Activated CD4-positive, alpha-beta memory T cell treated with anti-CD3 and anti-CD28 coated beads for 36 hours (primary cell): Measurements from ENCODE around the gene OVOL1. TPM values are rescaled to one million over a fixed set of nuclear protein-coding genes. Genes with fewer than 3 reads are reported as not detected.

Experiments used
- CTCF ChIA-PET: fragments of 350-600 bp; sonication (Branson Sonifier 250); formaldehyde crosslinking; loops from one replicate; lab custom pipeline; 2021; ENCODE audit warnings: antibody characterized with exemption, inconsistent platforms; lab: Charles Lee
- POLR2A ChIA-PET: fragments of 350-600 bp; sonication (Branson Sonifier 250); formaldehyde crosslinking; loops from one replicate; lab custom pipeline; 2021; ENCODE audit warnings: antibody characterized with exemption; lab: Charles Lee
- DNase-seq: peaks from one replicate; pipeline ENCODE4 v3.0.0-alpha.2; 2020
- H3K27ac Mint-ChIP-seq: one replicate; pipeline ENCODE4 v1.8.0; 2021; ENCODE audit warnings: mixed read lengths
- H3K27me3 Mint-ChIP-seq: one replicate; pipeline ENCODE4 v1.8.0; 2021; ENCODE audit warnings: mixed read lengths
- H3K36me3 Mint-ChIP-seq: one replicate; pipeline ENCODE4 v1.8.0; 2021; ENCODE audit warnings: mixed read lengths
- H3K4me1 Mint-ChIP-seq: one replicate; pipeline ENCODE4 v1.8.0; 2021; ENCODE audit warnings: low read depth, mixed read lengths
- H3K4me3 Mint-ChIP-seq: one replicate; pipeline ENCODE4 v1.8.0; 2021; ENCODE audit warnings: mild to moderate bottlenecking, mixed read lengths
- H3K9me3 Mint-ChIP-seq: one replicate; pipeline ENCODE4 v1.8.0; 2021; ENCODE audit warnings: mixed read lengths
- intact Hi-C: fragments of 100-400 bp; cut with micrococcal nuclease; formaldehyde crosslinking; loops from one replicate; pipeline ENCODE4 v1.15.1; 2023
- total RNA-seq, 2 experiments: library from RNA; stranded (reverse); gene quantifications; one replicate each; pipeline ENCODE4 v1.2.3, GENCODE V29; 2021

OVOL1 gene
- total RNA-seq, 2 experiments from 2014 or later = not detected

DNA sequence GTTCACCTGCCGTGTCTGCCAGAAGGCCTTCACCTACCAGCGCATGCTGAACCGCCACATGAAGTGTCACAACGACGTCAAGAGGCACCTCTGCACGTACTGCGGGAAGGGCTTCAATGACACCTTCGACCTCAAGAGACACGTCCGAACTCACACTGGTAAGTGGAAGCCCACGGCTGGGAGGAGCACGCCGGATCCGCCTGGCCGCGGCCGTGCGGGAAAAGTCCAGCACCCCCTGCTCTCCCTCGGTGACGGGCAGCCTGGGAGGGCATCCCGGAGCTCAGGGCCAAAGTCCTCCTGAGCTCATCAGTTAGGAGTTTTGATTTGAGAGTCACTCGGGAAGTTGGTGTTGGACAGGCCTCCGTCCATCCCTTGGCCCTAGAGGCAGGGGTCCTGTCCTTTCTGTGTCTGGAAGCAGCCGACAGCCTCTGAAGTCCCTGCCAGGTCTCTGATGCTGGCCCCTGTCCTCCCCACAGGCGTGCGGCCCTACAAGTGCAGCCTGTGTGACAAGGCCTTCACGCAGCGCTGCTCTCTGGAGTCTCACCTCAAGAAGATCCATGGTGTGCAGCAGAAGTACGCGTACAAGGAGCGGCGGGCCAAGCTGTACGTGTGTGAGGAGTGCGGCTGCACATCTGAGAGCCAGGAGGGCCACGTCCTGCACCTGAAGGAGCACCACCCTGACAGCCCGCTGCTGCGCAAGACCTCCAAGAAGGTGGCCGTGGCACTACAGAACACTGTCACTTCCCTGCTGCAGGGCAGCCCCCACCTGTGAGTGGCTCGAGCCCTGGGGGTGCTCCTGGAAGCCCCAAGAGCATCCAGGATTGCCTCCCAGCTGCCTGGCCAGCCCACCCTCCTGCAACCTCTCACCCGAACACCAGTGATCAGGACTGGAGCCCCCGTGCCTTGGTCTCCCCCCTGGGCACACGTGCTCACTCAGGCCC is 8.0 kb downstream of the OVOL1 start:
- no peak overlapping the region for H3K27ac Mint-ChIP-seq
- POLR2A ChIA-PET = no interaction called here

DNA sequence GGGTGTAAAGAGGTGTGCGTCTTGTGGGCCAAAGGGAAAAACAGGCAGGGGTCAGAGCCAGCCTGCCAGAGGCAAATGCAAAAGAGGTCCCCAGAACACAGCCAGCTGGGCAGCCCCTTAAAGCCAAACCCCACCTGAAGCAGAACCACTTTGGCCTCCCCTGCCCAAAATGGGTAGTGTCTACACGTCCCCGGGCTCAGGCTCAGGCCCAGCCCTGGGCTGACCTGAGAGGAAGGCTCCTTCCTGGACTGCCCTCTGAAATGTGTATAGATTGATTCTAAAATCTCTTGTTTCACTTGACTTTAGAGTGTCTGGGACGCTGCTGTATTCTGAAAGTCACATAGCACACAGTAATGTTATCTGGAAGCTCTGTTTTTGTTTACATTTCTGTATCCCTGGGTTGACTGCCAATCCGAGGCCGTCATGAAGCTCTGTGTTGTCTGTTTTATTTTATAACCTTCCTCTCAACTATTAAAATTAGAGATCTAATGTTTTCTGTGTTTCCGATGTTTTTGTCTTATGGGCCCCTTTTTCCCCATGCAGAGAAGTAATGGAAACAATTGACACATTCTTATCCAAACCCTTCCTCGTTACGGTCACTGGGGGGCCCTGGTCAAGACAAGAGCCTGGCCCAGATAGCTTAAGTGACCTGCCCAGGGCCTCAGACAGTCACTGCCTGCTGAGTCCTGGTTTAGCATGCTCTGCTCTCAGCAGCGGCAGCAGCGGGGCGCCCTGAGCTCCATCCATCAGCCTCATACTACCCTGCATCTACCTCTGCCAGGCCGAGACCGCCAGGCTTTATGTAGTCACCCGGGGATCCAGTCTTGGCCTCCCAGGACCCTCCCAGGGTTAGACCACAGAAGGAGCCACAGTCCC is 10.1 kb downstream of the OVOL1 start:
- POLR2A ChIA-PET = no interaction called here
- H3K27ac Mint-ChIP-seq = no peak overlapping the region
- no peak overlapping the region for H3K4me3 Mint-ChIP-seq
- no peaks in the 10 kb centered on the region for H3K36me3 Mint-ChIP-seq
- H3K9me3 Mint-ChIP-seq = no peaks in the 10 kb centered on the region
- intact Hi-C loops = no loop called here
- CTCF ChIA-PET = interaction anchor here (1.3 kb wide), 1 partner anchor 17 kb away, joined by 7 read pairs; the partner anchor contains the start of gene AP5B1
- peaks cover 3% of the 10 kb centered on the region for H3K4me1 Mint-ChIP-seq
- DNase-seq = no peak
- peaks cover 9% of the 10 kb centered on the region for H3K27me3 Mint-ChIP-seq

More for the DNA sequence above, 8.0 kb downstream of the OVOL1 start:
- H3K4me3 Mint-ChIP-seq = no peak overlapping the region
- H3K9me3 Mint-ChIP-seq = no peaks in the 10 kb centered on the region
- H3K27me3 Mint-ChIP-seq = peaks cover 7% of the 10 kb centered on the region
- H3K4me1 Mint-ChIP-seq = peaks cover 10% of the 10 kb centered on the region
- H3K36me3 Mint-ChIP-seq = no peaks in the 10 kb centered on the region
- no peak for DNase-seq
- intact Hi-C loops = no loop called here
- CTCF ChIA-PET = interaction anchor here (1.0 to 1.2 kb wide), 2 partner anchors 15 to 23 kb away, joined by 3 to 5 read pairs; partner anchors contain the start of gene AP5B1

GRCh38 chr11:65797711-65798110 is 10.8 kb downstream of the OVOL1 start:
- peaks cover 9% of the 10 kb centered on the region for H3K27me3 Mint-ChIP-seq
- no peak overlapping the region for H3K27ac Mint-ChIP-seq
- intact Hi-C loops = no loop called here
- H3K4me1 Mint-ChIP-seq = no peaks in the 10 kb centered on the region
- no peaks in the 10 kb centered on the region for H3K36me3 Mint-ChIP-seq
- H3K9me3 Mint-ChIP-seq = no peaks in the 10 kb centered on the region
- H3K4me3 Mint-ChIP-seq = no peak overlapping the region
- POLR2A ChIA-PET = no interaction called here
- CTCF ChIA-PET = interaction anchor here (0.9 to 1.4 kb wide), 3 partner anchors 18 to 88 kb away, joined by 3 to 7 read pairs (median 4); partner anchors contain the start of gene AP5B1
- no peak for DNase-seq

DNA sequence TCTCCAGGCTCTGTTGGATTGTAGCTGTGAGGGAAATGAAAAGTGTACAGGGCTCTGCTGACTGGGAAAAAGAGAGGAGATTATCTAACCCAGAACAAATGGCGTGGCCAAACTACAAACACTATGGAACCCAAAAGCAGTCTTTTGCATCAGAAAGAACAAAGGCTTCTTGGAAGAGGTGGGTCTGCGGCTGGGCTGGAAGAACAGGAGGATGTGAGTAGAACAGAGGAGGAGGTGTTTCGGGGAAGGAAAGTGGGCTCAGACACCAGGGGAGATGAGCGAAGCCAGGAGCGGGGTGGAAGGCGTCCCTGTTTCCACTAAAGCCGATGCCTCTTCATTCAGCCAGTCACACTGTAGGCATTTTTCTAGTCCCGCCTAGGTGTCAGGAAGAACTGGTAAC is 12.0 kb downstream of the OVOL1 start:
- H3K4me1 Mint-ChIP-seq = no peaks in the 10 kb centered on the region
- no peaks in the 10 kb centered on the region for H3K9me3 Mint-ChIP-seq
- H3K27me3 Mint-ChIP-seq = peaks cover 19% of the 10 kb centered on the region
- ChIA-PET CTCF (interaction anchor here (0.9 to 1.4 kb wide), 2 partner anchors 19 to 87 kb away, joined by 3 to 4 read pairs; no protein-coding TSS in a partner anchor), POLR2A (no interaction called here)
- intact Hi-C loops = no loop called here
- H3K4me3 Mint-ChIP-seq = no peak overlapping the region
- no peak for DNase-seq
- H3K36me3 Mint-ChIP-seq = no peaks in the 10 kb centered on the region
- H3K27ac Mint-ChIP-seq = no peak overlapping the region

DNA sequence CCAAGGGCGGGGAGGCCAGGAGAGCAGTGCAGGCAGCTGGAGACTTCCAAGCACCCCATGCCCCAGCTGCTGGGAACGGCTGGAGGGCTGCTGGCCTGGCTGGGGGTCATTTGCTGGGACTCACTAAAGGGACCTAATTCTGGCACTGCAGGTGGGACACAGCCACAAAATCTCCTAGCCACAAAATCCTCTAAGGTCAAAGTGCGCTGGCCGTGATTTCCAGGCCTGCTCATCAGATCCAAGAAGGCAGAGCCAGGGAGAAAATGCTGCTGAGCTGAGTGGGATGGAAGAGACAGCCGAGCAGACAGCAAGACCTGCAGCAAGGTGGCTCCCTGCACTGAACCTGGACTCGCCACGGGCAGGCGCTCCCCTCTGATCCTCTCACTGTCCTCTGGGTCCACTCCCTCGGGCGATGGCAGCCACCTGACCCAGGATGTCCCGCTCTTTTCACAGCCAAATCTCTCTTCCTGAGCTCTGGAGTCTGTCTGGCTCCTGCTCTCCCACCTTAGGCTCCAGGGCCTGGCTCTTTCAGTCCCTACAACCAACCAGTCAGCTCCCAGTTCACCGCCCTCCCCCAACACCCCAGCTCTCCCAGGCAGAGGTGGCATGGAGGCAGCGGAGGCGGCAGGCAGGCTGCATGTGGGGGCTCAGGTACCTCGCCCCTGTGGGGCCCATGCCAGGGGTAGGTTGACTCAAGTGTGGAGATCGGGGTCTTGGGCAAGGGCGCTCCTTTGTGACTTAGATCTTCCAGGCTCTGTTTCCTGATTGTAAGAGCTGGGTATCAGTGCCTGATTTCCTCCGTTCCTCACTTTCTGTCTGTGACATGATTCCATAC is 14.5 kb downstream of the OVOL1 start:
- no peak for DNase-seq
- intact Hi-C loops = no loop called here
- Mint-ChIP-seq H3K9me3 (no peaks in the 10 kb centered on the region), H3K27ac (no peak overlapping the region), H3K27me3 (peaks cover 22% of the 10 kb centered on the region), H3K36me3 (no peaks in the 10 kb centered on the region), H3K4me1 (no peaks in the 10 kb centered on the region), H3K4me3 (no peak overlapping the region)
- ChIA-PET POLR2A (no interaction called here), CTCF (interaction anchor here (1.4 kb wide), 1 partner anchor 22 kb away, joined by 8 read pairs; no protein-coding TSS in a partner anchor)

DNA sequence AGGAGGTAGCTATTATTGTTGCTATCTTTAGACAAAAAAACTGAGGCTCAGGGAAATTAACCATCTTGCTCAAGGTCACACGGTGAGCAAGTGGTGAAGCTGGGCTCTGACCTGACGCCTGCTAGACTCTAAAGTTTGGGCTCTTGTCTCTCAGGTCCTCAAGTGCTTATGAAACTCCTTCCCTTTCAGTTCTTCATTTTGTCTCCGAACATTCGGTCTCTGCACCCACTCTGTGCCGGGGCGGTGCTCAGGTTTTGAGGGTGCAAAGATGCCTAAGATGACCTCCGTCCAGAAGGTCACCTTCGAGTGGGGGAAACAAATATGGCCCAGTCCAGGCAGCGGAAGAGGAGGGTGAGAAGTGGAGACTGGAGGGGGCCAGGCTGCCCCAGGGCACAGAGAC is 16.0 kb downstream of the OVOL1 start:
- H3K36me3 Mint-ChIP-seq = no peaks in the 10 kb centered on the region
- no peaks in the 10 kb centered on the region for H3K4me1 Mint-ChIP-seq
- H3K27me3 Mint-ChIP-seq = peaks cover 25% of the 10 kb centered on the region
- ChIA-PET POLR2A (no interaction called here), CTCF (interaction anchor here (0.5 to 1.1 kb wide), 3 partner anchors 23 to 556 kb away, joined by 3 to 4 read pairs (median 3); no protein-coding TSS in a partner anchor)
- intact Hi-C loops = no loop called here
- H3K4me3 Mint-ChIP-seq = no peak overlapping the region
- H3K9me3 Mint-ChIP-seq = no peaks in the 10 kb centered on the region
- DNase-seq = no peak
- no peak overlapping the region for H3K27ac Mint-ChIP-seq

DNA sequence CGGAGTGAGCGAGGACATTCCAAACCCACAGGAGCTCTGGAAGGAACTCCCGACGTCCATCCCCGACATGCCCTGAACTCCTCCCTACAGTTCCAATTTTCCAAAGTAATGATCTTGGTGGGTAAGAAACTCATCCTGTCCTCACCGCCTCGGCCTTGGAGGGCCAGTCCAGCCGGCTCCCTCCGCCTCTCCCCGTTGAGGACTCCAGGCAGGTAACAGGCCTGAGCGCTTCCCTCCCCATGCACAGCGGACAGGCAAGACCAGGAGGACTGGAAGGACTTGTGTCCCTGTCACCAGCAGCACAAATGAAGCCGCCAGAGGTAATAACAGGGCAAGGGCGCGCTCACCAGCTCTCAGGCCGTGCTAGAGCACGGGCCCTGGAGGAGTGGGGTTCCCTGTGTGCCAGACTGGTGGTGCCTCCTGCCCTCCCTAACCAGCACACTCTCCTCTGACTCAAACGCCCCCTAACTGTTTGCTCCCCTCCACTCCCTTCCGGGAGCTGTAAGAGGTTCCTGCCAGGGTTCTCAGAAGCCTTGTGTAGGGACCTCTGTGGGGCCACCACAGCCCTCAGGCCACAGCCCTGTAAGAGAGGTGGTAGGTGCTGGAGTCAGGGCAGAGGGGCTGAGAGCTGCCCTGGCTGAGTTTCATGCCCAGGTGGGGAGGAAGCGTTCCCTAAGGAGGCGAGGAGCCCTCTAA is 17.1 kb downstream of the OVOL1 start:
- intact Hi-C loops = no loop called here
- POLR2A ChIA-PET = no interaction called here

DNA sequence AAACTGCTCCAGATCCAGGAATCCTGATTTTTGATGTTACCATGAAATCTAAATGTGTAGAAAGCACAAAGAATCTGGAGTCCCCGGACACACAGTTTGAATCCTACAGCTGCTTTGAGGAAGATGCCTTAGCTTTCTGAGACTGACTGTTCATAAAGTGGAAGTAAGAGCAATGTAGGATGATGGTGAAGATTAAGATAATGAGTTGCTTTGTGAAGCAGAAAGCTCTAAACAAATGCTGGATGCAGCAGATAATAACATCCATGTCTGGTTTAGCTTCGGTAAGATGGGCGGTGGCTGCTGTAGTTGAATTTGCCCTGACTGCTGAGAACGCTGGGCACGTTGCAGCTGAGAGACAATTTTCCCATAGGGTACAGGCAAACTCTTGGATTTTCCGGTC is 20.1 kb downstream of the OVOL1 start:
- ChIA-PET CTCF (interaction anchor here (1.4 to 4.0 kb wide), 4 partner anchors 11 to 102 kb away, joined by 3 to 19 read pairs (median 8); no protein-coding TSS in a partner anchor), POLR2A (interaction anchor here (0.6 kb wide), 1 partner anchor 1392 kb away, joined by 4 read pairs; no protein-coding TSS in a partner anchor)
- intact Hi-C loops = no loop called here

More for the DNA sequence above, 17.1 kb downstream of the OVOL1 start:
- CTCF ChIA-PET = interaction anchor here (3.0 kb wide), 1 partner anchor 33 kb away, joined by 11 read pairs; no protein-coding TSS in a partner anchor
- H3K4me3 Mint-ChIP-seq = no peak overlapping the region
- H3K36me3 Mint-ChIP-seq = no peaks in the 10 kb centered on the region
- H3K9me3 Mint-ChIP-seq = no peaks in the 10 kb centered on the region
- no peaks in the 10 kb centered on the region for H3K4me1 Mint-ChIP-seq
- no peak for DNase-seq
- peaks cover 22% of the 10 kb centered on the region for H3K27me3 Mint-ChIP-seq
- no peak overlapping the region for H3K27ac Mint-ChIP-seq

DNA sequence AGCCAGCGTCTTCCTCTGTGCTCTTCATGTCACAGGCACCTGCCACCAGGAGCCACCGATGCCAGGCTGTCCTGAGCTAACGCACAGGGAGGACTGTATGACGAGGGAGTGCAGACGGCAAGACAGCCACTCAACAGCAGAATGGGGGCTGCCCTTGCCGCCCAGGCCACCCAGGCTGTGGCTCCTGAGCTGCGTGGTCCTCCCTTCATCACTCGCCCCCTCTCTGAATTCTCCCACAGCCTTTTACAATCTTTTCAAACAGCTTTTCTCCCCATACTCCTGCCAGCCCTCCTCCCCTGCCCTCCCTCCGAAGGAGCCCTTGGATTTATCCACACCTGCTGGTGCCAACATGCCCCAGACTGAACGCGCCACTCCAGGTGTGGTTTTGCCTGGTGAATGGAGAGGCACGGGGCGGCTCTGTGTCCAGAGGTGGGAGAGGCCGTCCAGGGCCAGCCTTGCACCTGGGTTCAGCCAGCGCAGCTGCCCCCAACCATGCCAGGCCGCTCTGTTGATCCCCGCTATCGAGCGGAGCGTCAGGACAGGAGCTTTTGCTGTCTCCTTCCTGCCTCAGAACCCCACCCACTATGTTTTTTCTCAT is 22.0 kb downstream of the OVOL1 start:
- Mint-ChIP-seq H3K4me1 (no peaks in the 10 kb centered on the region), H3K4me3 (no peak overlapping the region), H3K27me3 (peaks cover 8% of the 10 kb centered on the region), H3K9me3 (no peaks in the 10 kb centered on the region), H3K27ac (no peak overlapping the region), H3K36me3 (no peaks in the 10 kb centered on the region)
- ChIA-PET POLR2A (no interaction called here), CTCF (interaction anchor here (0.6 to 4.0 kb wide), 3 partner anchors 9 to 76 kb away, joined by 3 to 19 read pairs (median 13); no protein-coding TSS in a partner anchor)
- DNase-seq = no peak
- intact Hi-C loops = no loop called here

More for the DNA sequence above, 20.1 kb downstream of the OVOL1 start:
- Mint-ChIP-seq H3K27ac (no peak overlapping the region), H3K4me1 (no peaks in the 10 kb centered on the region), H3K9me3 (no peaks in the 10 kb centered on the region), H3K27me3 (peaks cover 18% of the 10 kb centered on the region), H3K4me3 (no peak overlapping the region), H3K36me3 (no peaks in the 10 kb centered on the region)
- DNase-seq = no peak

GRCh38 chr11:65809496-65809895 is 22.6 kb downstream of the OVOL1 start:
- H3K9me3 Mint-ChIP-seq = no peaks in the 10 kb centered on the region
- H3K4me1 Mint-ChIP-seq = no peaks in the 10 kb centered on the region
- ChIA-PET POLR2A (no interaction called here), CTCF (interaction anchor here (0.7 to 4.0 kb wide), 4 partner anchors 8 to 1744 kb away, joined by 3 to 19 read pairs (median 8); no protein-coding TSS in a partner anchor)
- no peak overlapping the region for H3K4me3 Mint-ChIP-seq
- H3K27me3 Mint-ChIP-seq = peaks cover 3% of the 10 kb centered on the region
- H3K36me3 Mint-ChIP-seq = no peaks in the 10 kb centered on the region
- H3K27ac Mint-ChIP-seq = no peak overlapping the region
- intact Hi-C loops = no loop called here
- DNase-seq = no peak
